Activated T-cell treated with anti-CD3 and anti-CD28 coated beads, Interleukin-2, amount 50 U/mL, for 1 hour (primary cell): Measurements from ENCODE around the gene ZWILCH.
A peak's percentile ranks its signal among the peaks of the same experiment; 100 is the strongest.
"Not testable (repeated sequence)": the region's sequence is repeated elsewhere in the genome, so short reads cannot be mapped to it uniquely, and the experiment has no call there.

Experiments used
- DNase-seq: peaks from one replicate; pipeline ENCODE4 v3.0.0-alpha.2; 2020

The ZWILCH gene

DNA sequence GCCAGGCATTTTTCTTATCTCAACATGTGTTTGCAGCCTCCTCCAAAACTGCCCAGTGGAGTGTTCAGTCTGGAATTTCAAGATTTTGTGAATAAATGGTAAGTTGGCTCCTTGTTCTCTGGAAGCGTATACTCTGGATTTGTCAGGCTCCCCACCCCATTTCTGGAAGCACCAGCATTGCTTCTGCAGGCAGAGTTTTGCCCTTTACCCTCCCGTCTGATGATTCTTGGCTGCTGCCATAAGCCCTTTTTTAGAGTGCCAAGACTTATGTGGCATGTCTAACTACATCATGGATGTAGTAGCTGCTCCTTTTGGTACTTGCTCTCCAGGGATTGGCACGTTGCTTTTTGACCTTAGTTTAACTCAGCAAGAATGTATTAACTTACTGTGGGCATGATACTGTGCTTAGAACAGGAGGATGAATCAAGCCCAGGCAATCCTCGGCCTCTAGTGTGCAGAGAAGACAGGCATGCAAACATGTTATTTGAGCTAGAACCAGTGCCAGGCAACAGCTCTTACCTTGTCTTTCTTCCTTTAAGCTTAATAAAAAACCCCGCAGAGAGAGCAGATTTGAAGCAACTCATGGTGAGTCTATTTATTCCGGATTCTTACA, 15.8 kb upstream of the ZWILCH start:
- DNase-seq: no peak

DNA sequence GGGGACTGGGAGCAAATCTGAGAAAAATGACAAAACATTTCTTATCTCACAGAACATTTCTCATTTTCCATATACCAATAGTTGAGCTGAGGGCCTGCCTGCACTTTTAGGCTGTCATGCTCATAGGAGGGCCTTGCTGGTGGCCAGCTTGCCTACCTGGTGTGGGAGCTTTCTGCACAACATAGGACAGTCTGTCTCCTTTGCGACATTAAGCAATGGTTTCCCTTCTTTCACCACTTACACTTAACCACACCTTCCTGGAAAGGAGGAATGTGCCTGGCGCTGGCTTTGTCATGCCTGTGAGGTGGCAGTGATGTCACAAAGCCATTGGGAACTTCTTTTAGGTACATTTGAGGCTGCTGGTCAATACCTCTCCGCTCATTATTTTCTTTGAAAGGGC, 13.3 kb upstream of the ZWILCH start:
- no peak for DNase-seq

GRCh38 chr15:66494262-66494661, 10.9 kb upstream of the ZWILCH start:
- no peak for DNase-seq

DNA sequence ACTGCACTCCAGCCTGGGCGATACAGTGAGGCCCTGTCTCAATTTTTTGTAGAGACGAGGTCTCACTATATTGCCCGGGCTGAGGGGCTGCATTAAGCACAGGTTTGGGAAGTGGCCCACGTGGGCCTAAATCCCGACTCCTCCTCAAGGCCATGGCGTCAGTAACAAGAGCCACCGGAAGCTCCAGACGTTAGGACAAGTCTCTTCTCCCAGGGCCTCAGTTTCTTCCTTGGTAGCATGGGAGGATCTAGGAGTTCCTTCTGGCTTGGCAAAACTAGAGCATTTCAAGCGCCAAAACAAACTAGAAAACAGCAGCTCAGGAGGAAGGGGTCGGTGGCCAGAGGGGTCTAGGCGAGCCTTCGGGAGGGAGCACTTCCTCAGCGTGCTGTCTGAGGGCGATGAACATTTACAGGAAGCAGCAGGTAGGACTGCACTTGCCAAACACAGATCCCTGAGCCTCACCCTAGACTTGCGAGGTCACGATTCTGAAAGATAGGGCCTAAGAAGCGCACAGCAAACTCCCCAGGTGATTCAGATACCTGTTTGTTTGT, 8.1 kb upstream of the ZWILCH start:
- DNase-seq: no peak

DNA sequence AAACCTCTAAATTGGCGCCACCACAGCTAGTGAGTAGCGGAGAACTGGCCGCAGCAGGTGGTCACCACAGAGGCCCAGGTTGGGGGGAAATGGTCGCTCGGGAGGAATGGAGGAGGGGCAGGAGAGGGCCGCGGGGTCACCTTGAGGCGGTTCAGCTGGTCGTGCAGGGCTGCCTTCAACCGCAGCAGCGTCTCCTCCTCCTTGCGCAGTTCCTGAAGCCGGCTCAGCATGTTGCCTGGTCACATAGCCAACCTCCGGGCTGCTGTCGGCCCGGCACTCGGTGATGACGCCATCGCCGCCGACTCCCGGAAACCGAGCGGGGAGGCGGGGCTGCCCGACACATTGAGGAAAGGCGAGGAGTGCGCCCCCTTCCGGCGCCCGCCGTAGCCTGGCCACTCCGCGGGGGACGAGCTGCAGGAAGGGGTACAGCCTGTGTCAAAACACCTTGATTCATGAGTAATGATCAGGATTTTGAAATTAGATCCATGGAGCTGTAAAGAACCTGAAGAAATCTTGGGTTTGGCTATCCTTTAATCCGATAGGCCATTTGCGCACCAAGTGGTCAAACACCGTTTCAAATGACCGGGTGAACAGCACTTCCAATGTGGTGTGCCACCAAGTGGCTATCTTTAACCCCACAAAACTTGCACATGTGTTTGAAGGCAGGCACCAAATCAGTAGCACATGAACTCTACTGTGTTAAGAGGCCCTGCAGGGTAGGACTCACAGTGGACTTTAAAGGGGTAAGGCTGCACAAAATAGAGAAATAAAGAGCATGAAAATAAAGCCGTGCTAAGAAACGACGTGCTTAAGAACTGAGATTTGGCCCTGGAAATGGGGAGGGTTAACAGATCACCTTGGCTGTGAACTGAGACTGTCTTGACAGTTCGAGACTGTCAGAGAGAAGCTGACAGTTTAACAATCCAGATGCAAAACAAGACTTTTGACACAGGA, 7.3 kb upstream of the ZWILCH start, which contains the start of gene SNAPC5:
SNAPC5 (minus strand) TSS at position 261 of the 954 bp plus-strand sequence; CDS start at position 230, 31 bp downstream.
- peak; percentile 98 for DNase-seq

GRCh38 chr15:66498501-66499386, 6.4 kb upstream of the ZWILCH start:
- DNase-seq: no peak

DNA sequence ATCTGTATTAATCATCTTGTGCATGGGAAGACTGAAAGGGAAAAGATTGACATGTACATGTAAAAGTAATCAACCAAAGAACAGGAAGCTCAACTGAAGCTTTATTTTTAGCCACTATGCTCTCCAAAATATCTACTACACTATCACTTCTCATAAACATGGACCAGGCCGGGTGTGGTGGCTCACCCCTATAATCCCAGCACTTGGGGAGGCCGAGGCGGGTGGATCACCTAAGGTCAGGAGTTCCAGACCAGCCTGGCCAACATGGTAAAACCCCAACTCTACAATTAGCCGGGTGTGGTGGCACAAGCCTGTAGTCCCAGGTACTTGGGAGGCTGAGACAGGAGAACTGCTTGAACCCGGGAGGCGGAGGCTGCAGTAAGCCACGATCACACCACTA, 4.8 kb upstream of the ZWILCH start:
- DNase-seq: not testable (repeated sequence)

DNA sequence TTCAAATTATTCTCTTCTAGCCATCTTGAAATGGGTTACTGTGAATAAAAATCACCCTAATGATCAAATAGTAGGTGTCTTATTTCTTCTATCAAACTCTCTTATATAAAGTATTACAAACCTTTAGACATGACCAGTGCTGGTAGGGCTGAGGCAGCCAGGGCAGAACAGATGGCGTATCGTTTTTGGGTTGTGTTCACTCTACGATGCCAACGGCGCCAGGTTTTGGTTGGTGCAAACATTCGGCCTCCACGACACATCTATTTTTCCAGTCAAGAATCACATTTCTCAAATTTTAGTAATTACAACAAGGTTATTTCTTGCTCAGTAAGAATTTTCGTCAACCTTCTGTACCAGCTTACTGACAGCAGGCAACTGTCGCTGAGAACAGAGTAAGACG, 2.6 kb upstream of the ZWILCH start:
- DNase-seq: no peak

DNA sequence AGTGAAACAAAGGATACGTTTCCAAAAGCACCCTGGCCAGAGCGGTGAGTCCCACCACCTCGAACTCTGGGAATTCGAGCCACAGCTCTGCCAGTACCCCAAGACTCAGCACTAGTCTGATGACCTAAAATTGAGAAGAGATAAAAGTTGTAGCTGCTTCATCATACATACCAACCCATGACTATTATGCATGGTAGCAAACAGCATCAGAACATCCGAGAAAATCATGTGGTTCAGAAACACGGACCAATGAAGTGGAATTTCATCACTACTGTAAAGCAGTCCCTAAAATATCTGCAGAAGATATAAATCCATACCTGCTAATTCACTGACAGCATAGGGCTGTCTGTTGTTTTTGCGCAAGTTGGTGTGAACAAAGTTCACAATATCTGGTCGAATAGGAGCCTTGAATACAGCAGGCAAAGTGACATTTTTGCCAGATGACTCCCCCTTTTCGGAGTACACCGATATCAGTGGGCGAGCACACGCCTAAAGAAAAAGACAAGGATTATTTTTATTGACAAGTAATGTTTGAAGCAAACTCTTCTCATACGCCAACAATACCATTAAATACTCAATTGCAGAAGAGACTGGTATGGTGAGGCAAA, 2.0 kb upstream of the ZWILCH start:
- DNase-seq: not testable (repeated sequence)

- no peak for DNase-seq
These were observed 1.2 kb upstream of the ZWILCH start for GRCh38 chr15:66503780-66504562.

- no peak for DNase-seq
These were observed 295 bp downstream of the ZWILCH start for GRCh38 chr15:66505430-66505811.

DNA sequence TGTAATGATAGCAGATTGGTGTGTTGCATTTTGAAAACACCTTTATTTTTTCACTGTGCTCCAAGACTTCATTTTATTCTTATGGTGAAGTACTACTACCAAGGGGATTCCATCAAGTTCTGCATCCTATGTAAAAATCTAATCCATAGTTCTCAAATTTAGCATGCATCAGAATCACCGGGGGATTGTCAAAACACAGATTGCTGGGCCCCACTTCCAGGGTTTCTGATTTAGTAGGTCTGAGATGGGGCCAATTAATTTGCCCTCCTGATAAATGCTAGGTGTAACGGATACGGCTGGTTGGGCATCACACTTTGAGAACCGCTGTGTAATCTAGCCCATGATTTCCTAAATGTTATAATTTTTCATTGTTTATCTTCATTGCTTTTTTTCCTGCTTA, 692 bp downstream of the ZWILCH start:
- no peak for DNase-seq

DNA sequence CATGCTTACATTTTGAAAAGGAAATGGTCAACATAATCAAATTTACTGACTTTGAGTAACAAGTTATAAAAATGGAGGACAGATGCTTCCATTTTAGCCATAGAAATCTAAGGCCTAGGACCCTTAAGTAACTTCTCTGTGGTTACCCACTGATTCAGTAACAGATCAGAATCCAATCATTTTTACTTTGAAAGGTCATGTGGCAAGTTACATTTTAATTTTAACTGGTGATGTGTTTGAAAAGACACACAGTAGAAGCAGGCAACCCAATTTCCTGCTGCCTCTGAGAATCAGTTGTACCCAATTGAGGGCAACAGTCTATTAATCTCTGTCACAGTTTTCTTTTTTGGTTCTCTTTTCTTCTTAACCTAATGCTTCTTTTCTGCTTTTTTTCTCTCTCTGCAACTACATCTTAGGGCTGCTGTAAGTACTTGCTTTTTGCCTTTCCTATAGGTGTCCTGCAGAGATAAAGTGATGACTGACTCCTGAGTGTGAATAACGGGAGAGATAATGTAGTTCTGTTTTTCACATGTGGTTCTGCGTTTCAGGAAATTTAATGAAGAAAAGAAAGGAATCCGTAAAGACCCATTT, 3.3 kb downstream of the ZWILCH start:
- no peak for DNase-seq

GRCh38 chr15:66514586-66514985, 9.5 kb downstream of the ZWILCH start:
- no peak for DNase-seq

DNA sequence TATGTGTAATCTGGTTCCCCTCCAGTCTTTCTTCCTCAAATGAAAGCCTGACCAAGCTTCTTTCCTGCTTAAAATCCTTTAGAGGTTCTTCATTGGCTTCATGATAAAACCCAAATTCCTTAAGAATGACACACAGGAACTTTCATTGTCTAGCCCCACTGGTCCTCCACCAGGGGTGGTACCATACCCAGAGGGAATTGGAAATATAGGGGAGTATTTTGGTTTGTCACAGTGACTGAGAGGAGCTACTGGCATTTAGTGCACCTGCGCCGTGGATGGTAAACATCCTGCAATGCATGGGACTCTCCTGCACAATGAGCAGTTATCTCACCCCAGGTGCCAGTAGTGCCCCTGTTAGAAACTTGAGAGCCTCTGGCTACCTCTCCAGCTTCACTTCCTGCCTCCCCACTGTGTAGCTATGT, 10.8 kb downstream of the ZWILCH start:
- no peak for DNase-seq

GRCh38 chr15:66523926-66524325, 18.8 kb downstream of the ZWILCH start:
- no peak for DNase-seq

GRCh38 chr15:66524838-66525237, 19.7 kb downstream of the ZWILCH start:
- no peak for DNase-seq

DNA sequence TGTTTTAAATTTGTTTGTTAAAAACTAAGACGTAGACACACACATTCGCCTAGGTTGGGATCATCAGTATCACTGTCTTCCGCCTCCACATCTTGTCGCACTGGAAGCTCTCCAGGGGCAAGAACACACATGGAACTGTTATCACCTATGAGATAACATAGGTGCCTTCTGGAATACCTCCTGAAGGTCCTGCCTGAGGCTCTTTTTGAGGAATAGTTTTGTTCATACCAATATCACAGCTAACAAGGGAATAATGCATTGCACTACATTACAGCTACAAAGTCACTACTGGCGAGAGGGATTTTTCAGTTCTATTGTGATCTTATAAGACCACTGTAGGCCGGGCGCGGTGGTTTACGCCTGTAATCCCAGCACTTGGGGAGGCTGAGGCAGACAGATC, 29.9 kb downstream of the ZWILCH start:
- no peak for DNase-seq

DNA sequence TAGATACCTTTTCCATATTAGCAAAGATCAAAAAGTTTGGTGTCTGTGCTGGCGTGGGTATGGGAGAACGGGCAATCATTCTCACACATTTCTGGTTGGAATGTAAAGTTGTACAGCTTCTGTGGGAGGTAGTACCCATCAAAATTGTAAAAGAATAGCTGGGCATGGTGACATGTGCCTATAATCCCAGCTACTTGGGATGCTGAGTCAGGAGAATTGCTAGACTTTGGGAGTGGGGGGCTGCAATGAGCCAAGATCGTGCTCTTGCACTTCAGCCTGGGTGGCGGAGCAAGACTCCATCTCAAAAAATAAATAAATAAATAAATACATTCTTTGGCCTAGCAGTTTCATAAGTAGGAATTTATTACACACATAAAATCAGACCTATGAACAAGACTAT, 37.8 kb downstream of the ZWILCH start:
- no peak for DNase-seq

DNA sequence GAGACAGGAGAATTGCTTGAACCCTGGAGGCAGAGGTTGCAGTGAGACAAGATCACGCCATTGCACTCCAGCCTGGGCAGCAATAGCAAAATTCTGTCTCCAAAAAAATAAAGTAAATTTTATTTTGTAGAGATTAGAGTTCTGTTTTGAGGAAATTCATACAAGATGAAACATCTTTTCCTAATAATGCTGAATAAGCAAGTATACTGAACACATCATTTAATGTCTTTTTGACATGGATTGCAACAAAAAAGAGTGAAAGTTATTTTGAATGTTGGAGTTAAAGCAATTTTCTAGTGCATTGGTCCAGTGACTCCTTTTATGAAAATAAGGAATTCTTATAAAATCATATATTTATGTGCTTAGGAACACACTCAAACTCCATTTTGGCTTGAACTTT, 40.1 kb downstream of the ZWILCH start:
- DNase-seq: no peak

DNA sequence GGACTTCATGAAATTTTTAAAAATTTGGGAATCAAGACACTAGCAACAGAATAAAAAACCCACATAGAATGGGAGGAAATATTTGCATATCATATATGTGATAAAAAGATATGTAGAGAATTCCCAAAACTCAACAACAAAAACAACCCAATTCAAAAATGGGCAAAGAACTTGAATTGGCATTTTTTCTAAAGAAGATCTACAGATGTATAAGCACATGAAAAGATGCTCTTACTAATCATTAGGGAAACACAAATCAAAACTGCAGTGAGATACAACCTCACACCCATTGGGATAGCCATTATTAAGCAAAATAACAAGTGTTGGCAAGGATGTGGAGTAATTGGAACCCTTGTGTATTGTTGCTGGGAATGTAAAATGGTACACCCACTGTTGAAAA, 50.6 kb downstream of the ZWILCH start:
- DNase-seq: no peak
